Kidney (tissue), 14 donors: ENCODE data around the gene MACROD1. TPM values are rescaled to one million over a fixed set of nuclear protein-coding genes. Genes with fewer than 3 reads are reported as not detected.
A peak's percentile ranks its signal among the peaks of the same experiment; 100 is the strongest.
"Not testable (repeated sequence)": the region's sequence is repeated elsewhere in the genome, so short reads cannot be mapped to it uniquely, and the experiment has no call there.

ENCODE experiments used
- DNase-seq, 5 donors: peaks; one replicate each; pipeline ENCODE4 v3.0.0-alpha.2; 2013 to 2020
- FAIRE-seq: peaks from 2 replicates; lab custom pipeline; 2012; peaks lifted over from hg19 to GRCh38; lab: Jason Lieb, UNC
- H3K27ac ChIP-seq, 2 donors: one replicate each; pipeline ENCODE4 v1.7.0; 2013; ENCODE audit warnings: low read depth in 2 of 2, low read length in 2 of 2, inconsistent platforms in 1 of 2
- H3K27me3 ChIP-seq: one replicate; pipeline ENCODE4 v1.7.1; 2013; ENCODE audit warnings: low read length, inconsistent platforms; ENCODE audit not compliant: control insufficient read depth, insufficient read depth
- H3K36me3 ChIP-seq, 3 donors: one replicate each; pipeline versions ENCODE4 v1.7.0 to v1.7.1; 2013; ENCODE audit warnings: low read length in 3 of 3, control low read depth in 1 of 3, inconsistent platforms in 1 of 3; ENCODE audit not compliant: insufficient read depth in 3 of 3, control insufficient read depth in 2 of 3
- H3K4me1 ChIP-seq, 3 donors: one replicate each; pipeline versions ENCODE4 v1.7.0 to v1.7.1; 2013; ENCODE audit warnings: low read length in 3 of 3, inconsistent platforms in 1 of 3, low read depth in 1 of 3; ENCODE audit not compliant: control insufficient read depth in 2 of 3, insufficient read depth in 2 of 3
- H3K4me3 ChIP-seq, 3 donors: one replicate each; pipeline versions ENCODE4 v1.7.0 to v1.8.1; 2013; ENCODE audit warnings: low read length in 3 of 3, control low read depth in 1 of 3, inconsistent platforms in 1 of 3
- H3K9ac ChIP-seq, 3 donors: one replicate each; pipeline versions ENCODE4 v1.7.0 to v1.7.1; 2013; ENCODE audit warnings: low read length in 3 of 3, control low read depth in 1 of 3, inconsistent platforms in 1 of 3
- H3K9me3 ChIP-seq, 3 donors: one replicate each; pipeline versions ENCODE4 v1.7.0 to v1.7.1; 2013; ENCODE audit warnings: low read length in 3 of 3, control low read depth in 1 of 3, inconsistent platforms in 1 of 3; ENCODE audit not compliant: control insufficient read depth in 2 of 3, insufficient read depth in 1 of 3
- intact Hi-C: fragments of 100-400 bp; cut with DNase I; formaldehyde crosslinking; loops from one replicate; pipeline ENCODE4 v1.11.1; 2022
- polyA plus RNA-seq: library from polyadenylated mRNA; stranded (reverse); fragments of 350-450 nt; fragmentation: Illumina TruSeq; extraction: RNeasy Lipid Tissue Mini Kit (QIAGEN cat#74804); gene quantifications from one replicate; pipeline ENCODE4 v1.2.3, GENCODE V29; 2014; ENCODE audit warnings: low read depth, low replicate concordance; ENCODE audit not compliant: insufficient read depth
- total RNA-seq: library from RNA; stranded (reverse); fragmentation: NEBNext Ultra II Directional; extraction: Animal tissue kit (Norgen Biotek cat#: 25700); gene quantifications from one replicate; pipeline ENCODE4 v1.2.1, GENCODE V29; 2021
- TF ChIP-seq, protein P1 (sequence below): IDR thresholded peaks from 3 replicates; pipeline ENCODE4 v1.5.1; 2012; ENCODE audit warnings: mild to moderate bottlenecking, moderate library complexity, borderline replicate concordance; ENCODE audit not compliant: insufficient read depth; ENCODE audit errors: extremely low read depth
- donor health status: control.
- donor health status: control.
- donor health status: control.
- donor health status: control.
- donor health status: control.
- donor health status: DM: yes; HTN: yes; CAD: no.
- donor health status: Normal renal cell carcinoma (clear cell type).

Gene MACROD1
- total and polyA plus RNA-seq, 2 donors from 2014 or later, result 27.8 to 176 TPM

DNA sequence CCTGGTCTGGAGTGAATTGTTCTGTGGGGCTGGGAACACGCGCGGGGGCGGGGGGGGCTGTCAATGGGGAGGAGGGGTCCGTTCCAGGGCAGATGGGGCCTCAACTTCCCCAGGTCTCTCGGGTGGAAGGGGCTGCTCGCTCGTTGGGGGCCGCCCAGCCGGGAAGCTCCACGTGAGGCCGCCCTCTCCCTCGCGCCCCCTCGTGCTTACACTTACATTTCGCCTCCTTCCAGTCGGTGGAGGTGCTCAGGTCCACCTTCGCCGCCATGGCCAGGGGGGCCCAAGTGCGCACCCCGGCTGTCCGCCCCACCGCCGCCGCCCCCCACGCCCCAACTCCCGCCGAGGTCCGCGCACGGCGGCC lies 452 bp downstream of the MACROD1 start:
- H3K9ac ChIP-seq, result peak overlapping the region in 1 of 3 donors; percentile 80
- intact Hi-C loops, result no loop called here
- H3K4me1 ChIP-seq, result peaks cover 0 to 9% (median 8%) of the 10 kb centered on the region in 3 donors
- no peak for FAIRE-seq
- peak in 2 of 5 donors; percentile 47 to 77 for DNase-seq
- no peaks in the 10 kb centered on the region for H3K27me3 ChIP-seq
- H3K9me3 ChIP-seq, result no peaks in the 10 kb centered on the region
- peak overlapping the region in 2 of 3 donors; percentile 66 to 71 for H3K4me3 ChIP-seq
- peak overlapping the region; percentile 67 to 80 for H3K27ac ChIP-seq
- H3K36me3 ChIP-seq, result no peaks in the 10 kb centered on the region
- TF ChIP-seq, protein P1, sequence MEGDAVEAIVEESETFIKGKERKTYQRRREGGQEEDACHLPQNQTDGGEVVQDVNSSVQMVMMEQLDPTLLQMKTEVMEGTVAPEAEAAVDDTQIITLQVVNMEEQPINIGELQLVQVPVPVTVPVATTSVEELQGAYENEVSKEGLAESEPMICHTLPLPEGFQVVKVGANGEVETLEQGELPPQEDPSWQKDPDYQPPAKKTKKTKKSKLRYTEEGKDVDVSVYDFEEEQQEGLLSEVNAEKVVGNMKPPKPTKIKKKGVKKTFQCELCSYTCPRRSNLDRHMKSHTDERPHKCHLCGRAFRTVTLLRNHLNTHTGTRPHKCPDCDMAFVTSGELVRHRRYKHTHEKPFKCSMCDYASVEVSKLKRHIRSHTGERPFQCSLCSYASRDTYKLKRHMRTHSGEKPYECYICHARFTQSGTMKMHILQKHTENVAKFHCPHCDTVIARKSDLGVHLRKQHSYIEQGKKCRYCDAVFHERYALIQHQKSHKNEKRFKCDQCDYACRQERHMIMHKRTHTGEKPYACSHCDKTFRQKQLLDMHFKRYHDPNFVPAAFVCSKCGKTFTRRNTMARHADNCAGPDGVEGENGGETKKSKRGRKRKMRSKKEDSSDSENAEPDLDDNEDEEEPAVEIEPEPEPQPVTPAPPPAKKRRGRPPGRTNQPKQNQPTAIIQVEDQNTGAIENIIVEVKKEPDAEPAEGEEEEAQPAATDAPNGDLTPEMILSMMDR, result no peak

GRCh38 chr11:64164392-64165312 lies 1.3 kb downstream of the MACROD1 start:
- Histone ChIP-seq H3K9ac (peak overlapping the region in 1 of 3 donors; percentile 80), H3K4me3 (peak overlapping the region in 2 of 3 donors; percentile 66 to 71), H3K4me1 (peaks cover 0 to 9% (median 8%) of the 10 kb centered on the region in 3 donors), H3K9me3 (no peaks in the 10 kb centered on the region), H3K27ac (peak overlapping the region; percentile 67 to 80), H3K27me3 (no peaks in the 10 kb centered on the region), H3K36me3 (no peaks in the 10 kb centered on the region)
- DNase-seq (peak in 1 of 5 donors; percentile 45), FAIRE-seq (no peak)
- TF ChIP-seq, protein P1, result no peak
- intact Hi-C loops, result no loop called here

DNA sequence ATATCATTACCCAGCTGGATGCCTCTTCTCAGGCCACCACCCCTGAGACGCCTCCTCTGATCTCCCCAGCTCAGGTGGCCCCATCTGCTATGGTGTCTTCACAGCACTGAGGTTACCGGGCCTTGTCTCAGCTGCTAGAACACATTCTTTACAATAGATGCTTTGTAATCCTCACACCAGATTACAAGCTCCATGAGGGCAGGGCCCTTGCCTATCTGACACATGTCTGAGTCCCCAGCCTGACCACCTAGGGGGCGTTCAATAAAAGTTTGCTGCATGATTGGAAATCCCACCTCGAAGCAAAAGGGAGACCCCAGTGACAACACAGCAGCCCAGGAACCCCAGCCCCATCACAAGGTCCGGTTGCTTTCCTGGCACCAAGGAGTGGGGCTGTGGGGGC lies 2.0 kb downstream of the MACROD1 start:
- DNase-seq (no peak), FAIRE-seq (no peak)
- H3K27ac ChIP-seq, result no peak overlapping the region
- no peaks in the 10 kb centered on the region for H3K36me3 ChIP-seq
- H3K9ac ChIP-seq, result no peak overlapping the region
- no peaks in the 10 kb centered on the region for H3K27me3 ChIP-seq
- peak overlapping the region in 1 of 3 donors; percentile 71 for H3K4me3 ChIP-seq
- intact Hi-C loops, result no loop called here
- TF ChIP-seq, protein P1, result no peak
- H3K4me1 ChIP-seq, result peaks cover 0 to 9% (median 8%) of the 10 kb centered on the region in 3 donors
- H3K9me3 ChIP-seq, result no peaks in the 10 kb centered on the region

- H3K27me3 ChIP-seq, H3K4me3 ChIP-seq, FAIRE-seq, intact Hi-C loops, H3K9ac ChIP-seq, H3K4me1 ChIP-seq, H3K9me3 ChIP-seq, DNase-seq, H3K27ac ChIP-seq, H3K36me3 ChIP-seq: not testable (repeated sequence)
Measured at GRCh38 chr11:64162769-64163168, 3.1 kb downstream of the MACROD1 start.
